ENCODE results near the gene BBS1.
"Not testable (repeated sequence)": the region's sequence is repeated elsewhere in the genome, so short reads cannot be mapped to it uniquely, and the experiment has no call there.

The BBS1 gene

GRCh38 chr11:66510271-66510989 lies at the start of gene BBS1:
Gene BBS1 (plus strand): TSS chr11:66510635. CDS start chr11:66510660, 25 bp downstream.
- peak; percentile 66 for DNase-seq

GRCh38 chr11:66462010-66462409 lies 48.4 kb upstream of the BBS1 start:
- DNase-seq = no peak

- DNase-seq = no peak
Observed at GRCh38 chr11:66462911-66463310, 47.5 kb upstream of the BBS1 start.

GRCh38 chr11:66464116-66464515 lies 46.3 kb upstream of the BBS1 start:
- DNase-seq = not testable (repeated sequence)

- no peak for DNase-seq
Observed at GRCh38 chr11:66464916-66465315, 45.5 kb upstream of the BBS1 start.

GRCh38 chr11:66465373-66466224 lies 44.8 kb upstream of the BBS1 start:
- no peak for DNase-seq

GRCh38 chr11:66466225-66467033 lies 44.0 kb upstream of the BBS1 start, which contains the start of gene PELI3:
Gene PELI3 (plus strand): TSS chr11:66466905. CDS start chr11:66468129, 1,224 bp downstream.
- DNase-seq = peak; percentile 85

- no peak for DNase-seq
Observed at GRCh38 chr11:66467034-66467659, 43.3 kb upstream of the BBS1 start.

- no peak for DNase-seq
Observed at GRCh38 chr11:66467756-66468155, 42.7 kb upstream of the BBS1 start.

GRCh38 chr11:66468691-66469090 lies 41.7 kb upstream of the BBS1 start:
- no peak for DNase-seq

GRCh38 chr11:66469441-66469840 lies 41.0 kb upstream of the BBS1 start:
- no peak for DNase-seq

- no peak for DNase-seq
Observed at GRCh38 chr11:66470015-66470414, 40.4 kb upstream of the BBS1 start.

- no peak for DNase-seq
Observed at GRCh38 chr11:66471142-66471541, 39.3 kb upstream of the BBS1 start.

GRCh38 chr11:66472054-66472453 lies 38.4 kb upstream of the BBS1 start:
- no peak for DNase-seq

- DNase-seq = no peak
Observed at GRCh38 chr11:66473167-66473566, 37.3 kb upstream of the BBS1 start.

- no peak for DNase-seq
Observed at GRCh38 chr11:66473608-66474515, 36.6 kb upstream of the BBS1 start.

GRCh38 chr11:66475349-66476172 lies 34.9 kb upstream of the BBS1 start:
- no peak for DNase-seq

GRCh38 chr11:66476173-66476840 lies 34.1 kb upstream of the BBS1 start:
- DNase-seq = no peak

- no peak for DNase-seq
Observed at GRCh38 chr11:66476841-66477251, 33.6 kb upstream of the BBS1 start.

All from NCI-H526 treated with DMSO at 0.1 percent for 48 hours (cell line).